ENCODE data around the gene EXOC7. TPM values are rescaled to one million over a fixed set of nuclear protein-coding genes. Genes with fewer than 3 reads are reported as not detected.

EXOC7 gene
- total RNA-seq, 2 experiments from 2014 or later: 126 to 129 TPM

- Mint-ChIP-seq H3K27ac (no peak overlapping the region), H3K4me3 (no peak overlapping the region), H3K4me1 (ENCODE audit: low read depth) (peaks cover 63% of the 10 kb centered on the region), H3K27me3 (ENCODE audit: low read depth) (no peaks in the 10 kb centered on the region), H3K9me3 (ENCODE audit: insufficient read depth) (no peaks in the 10 kb centered on the region), H3K36me3 (ENCODE audit: low read depth) (peaks cover 10% of the 10 kb centered on the region)
- ATAC-seq: no peak
- CTCF ChIA-PET: no interaction called here
- POLR2A ChIA-PET: no interaction called here
- DNase-seq: no peak
Measured at GRCh38 chr17:76137351-76138233, 34.0 kb upstream of the EXOC7 start.

- Mint-ChIP-seq H3K4me3 (no peak overlapping the region), H3K27me3 (ENCODE audit: low read depth) (no peaks in the 10 kb centered on the region), H3K36me3 (ENCODE audit: low read depth) (peaks cover 5% of the 10 kb centered on the region), H3K9me3 (ENCODE audit: insufficient read depth) (no peaks in the 10 kb centered on the region), H3K27ac (peak overlapping the region; percentile 60), H3K4me1 (ENCODE audit: low read depth) (peaks cover 57% of the 10 kb centered on the region)
- ATAC-seq (no peak), DNase-seq (no peak)
- CTCF ChIA-PET: no interaction called here
- POLR2A ChIA-PET: no interaction called here
Measured at GRCh38 chr17:76137001-76137350, 33.4 kb upstream of the EXOC7 start.

GRCh38 chr17:76136276-76137000 is 32.9 kb upstream of the EXOC7 start:
- Mint-ChIP-seq H3K4me3 (no peak overlapping the region), H3K9me3 (ENCODE audit: insufficient read depth) (no peaks in the 10 kb centered on the region), H3K4me1 (ENCODE audit: low read depth) (peaks cover 54% of the 10 kb centered on the region), H3K27me3 (ENCODE audit: low read depth) (no peaks in the 10 kb centered on the region), H3K27ac (peak overlapping the region; percentile 60), H3K36me3 (ENCODE audit: low read depth) (peaks cover 5% of the 10 kb centered on the region)
- ChIA-PET CTCF (interaction anchor here (1.1 to 1.9 kb wide), 3 partner anchors 16 to 143 kb away, joined by 5 to 8 read pairs (median 7); no protein-coding TSS in a partner anchor), POLR2A (interaction anchor here (1.0 to 1.5 kb wide), 2 partner anchors 46 to 135 kb away, joined by 4 to 5 read pairs; no protein-coding TSS in a partner anchor)
- no peak for DNase-seq
- no peak for ATAC-seq

GRCh38 chr17:76135810-76136188 is 32.2 kb upstream of the EXOC7 start:
- CTCF ChIA-PET: interaction anchor here (1.1 to 1.9 kb wide), 5 partner anchors 9 to 144 kb away, joined by 5 to 12 read pairs (median 7); no protein-coding TSS in a partner anchor
- POLR2A ChIA-PET: interaction anchor here (1.0 to 1.5 kb wide), 3 partner anchors 46 to 135 kb away, joined by 4 to 5 read pairs (median 4); no protein-coding TSS in a partner anchor
- no peaks in the 10 kb centered on the region for H3K9me3 Mint-ChIP-seq (ENCODE audit: insufficient read depth)
- H3K36me3 Mint-ChIP-seq (ENCODE audit: low read depth): peaks cover 5% of the 10 kb centered on the region
- no peak overlapping the region for H3K4me3 Mint-ChIP-seq
- peak overlapping the region; percentile 87 for H3K27ac Mint-ChIP-seq
- H3K27me3 Mint-ChIP-seq (ENCODE audit: low read depth): no peaks in the 10 kb centered on the region
- ATAC-seq (no peak), DNase-seq (no peak)
- peaks cover 49% of the 10 kb centered on the region for H3K4me1 Mint-ChIP-seq (ENCODE audit: low read depth)

- peak overlapping the region; percentile 87 for H3K27ac Mint-ChIP-seq
- peak; percentile 12 for ATAC-seq
- H3K9me3 Mint-ChIP-seq (ENCODE audit: insufficient read depth): no peaks in the 10 kb centered on the region
- ChIA-PET CTCF (interaction anchor here (0.8 to 3.9 kb wide), 8 partner anchors 7 to 144 kb away, joined by 4 to 12 read pairs (median 6); partner anchors contain the start of gene FOXJ1), POLR2A (interaction anchor here (1.0 to 3.0 kb wide), 7 partner anchors 8 to 136 kb away, joined by 3 to 14 read pairs (median 4); no protein-coding TSS in a partner anchor)
- H3K36me3 Mint-ChIP-seq (ENCODE audit: low read depth): peaks cover 5% of the 10 kb centered on the region
- no peaks in the 10 kb centered on the region for H3K27me3 Mint-ChIP-seq (ENCODE audit: low read depth)
- H3K4me3 Mint-ChIP-seq: peak overlapping the region; percentile 38
- DNase-seq: no peak
- peaks cover 44% of the 10 kb centered on the region for H3K4me1 Mint-ChIP-seq (ENCODE audit: low read depth)
Measured at GRCh38 chr17:76134911-76135809, 31.6 kb upstream of the EXOC7 start.

- DNase-seq: no peak
- H3K4me1 Mint-ChIP-seq (ENCODE audit: low read depth): peaks cover 37% of the 10 kb centered on the region
- no peak for ATAC-seq
- no peaks in the 10 kb centered on the region for H3K36me3 Mint-ChIP-seq (ENCODE audit: low read depth)
- CTCF ChIA-PET: interaction anchor here (1.0 to 3.9 kb wide), 6 partner anchors 9 to 147 kb away, joined by 3 to 12 read pairs (median 6); partner anchors contain the start of gene FOXJ1
- POLR2A ChIA-PET: interaction anchor here (0.6 to 3.0 kb wide), 5 partner anchors 10 to 357 kb away, joined by 3 to 14 read pairs (median 3); no protein-coding TSS in a partner anchor
- H3K27me3 Mint-ChIP-seq (ENCODE audit: low read depth): no peaks in the 10 kb centered on the region
- H3K9me3 Mint-ChIP-seq (ENCODE audit: insufficient read depth): no peaks in the 10 kb centered on the region
- no peak overlapping the region for H3K4me3 Mint-ChIP-seq
- no peak overlapping the region for H3K27ac Mint-ChIP-seq
Measured at GRCh38 chr17:76132574-76133338, 29.2 kb upstream of the EXOC7 start.

GRCh38 chr17:76131692-76132573 is 28.3 kb upstream of the EXOC7 start:
- peak overlapping the region; percentile 28 for H3K27ac Mint-ChIP-seq
- POLR2A ChIA-PET: interaction anchor here (0.6 to 1.6 kb wide), 3 partner anchors 138 to 356 kb away, joined by 3 to 8 read pairs (median 3); no protein-coding TSS in a partner anchor
- CTCF ChIA-PET: interaction anchor here (3.9 kb wide), 1 partner anchor 10 kb away, joined by 11 read pairs; the partner anchor contains the start of gene FOXJ1

GRCh38 chr17:76131051-76131691 is 27.6 kb upstream of the EXOC7 start:
- Mint-ChIP-seq H3K9me3 (ENCODE audit: insufficient read depth) (no peaks in the 10 kb centered on the region), H3K4me3 (no peak overlapping the region), H3K27ac (no peak overlapping the region), H3K27me3 (ENCODE audit: low read depth) (no peaks in the 10 kb centered on the region), H3K4me1 (ENCODE audit: low read depth) (peaks cover 42% of the 10 kb centered on the region), H3K36me3 (ENCODE audit: low read depth) (no peaks in the 10 kb centered on the region)
- no peak for ATAC-seq
- DNase-seq: no peak
- ChIA-PET CTCF (interaction anchor here (1.9 to 2.1 kb wide), 2 partner anchors 10 to 148 kb away, joined by 7 to 11 read pairs; no protein-coding TSS in a partner anchor), POLR2A (interaction anchor here (0.7 to 1.3 kb wide), 5 partner anchors 49 to 352 kb away, joined by 3 to 4 read pairs (median 3); no protein-coding TSS in a partner anchor)

More at GRCh38 chr17:76131692-76132573, 28.3 kb upstream of the EXOC7 start:
- DNase-seq (no peak), ATAC-seq (no peak)
- Mint-ChIP-seq H3K27me3 (ENCODE audit: low read depth) (no peaks in the 10 kb centered on the region), H3K4me1 (ENCODE audit: low read depth) (peaks cover 40% of the 10 kb centered on the region), H3K36me3 (ENCODE audit: low read depth) (no peaks in the 10 kb centered on the region), H3K9me3 (ENCODE audit: insufficient read depth) (no peaks in the 10 kb centered on the region), H3K4me3 (no peak overlapping the region)

GRCh38 chr17:76130473-76130872 is 26.9 kb upstream of the EXOC7 start:
- CTCF ChIA-PET: interaction anchor here (0.7 to 2.1 kb wide), 3 partner anchors 9 to 149 kb away, joined by 4 to 11 read pairs (median 7); no protein-coding TSS in a partner anchor
- POLR2A ChIA-PET: interaction anchor here (0.7 to 1.3 kb wide), 5 partner anchors 50 to 352 kb away, joined by 3 to 4 read pairs (median 3); no protein-coding TSS in a partner anchor
- DNase-seq (no peak), ATAC-seq (no peak)
- Mint-ChIP-seq H3K27me3 (ENCODE audit: low read depth) (no peaks in the 10 kb centered on the region), H3K9me3 (ENCODE audit: insufficient read depth) (no peaks in the 10 kb centered on the region), H3K27ac (peak overlapping the region; percentile 25), H3K36me3 (ENCODE audit: low read depth) (no peaks in the 10 kb centered on the region), H3K4me1 (ENCODE audit: low read depth) (peaks cover 40% of the 10 kb centered on the region), H3K4me3 (no peak overlapping the region)
